ENCODE data around the gene HCRTR2. TPM values are rescaled to one million over a fixed set of nuclear protein-coding genes. Genes with fewer than 3 reads are reported as not detected.

The HCRTR2 gene
- total RNA-seq, 1 experiment from 2014 or later, result not detected

DNA sequence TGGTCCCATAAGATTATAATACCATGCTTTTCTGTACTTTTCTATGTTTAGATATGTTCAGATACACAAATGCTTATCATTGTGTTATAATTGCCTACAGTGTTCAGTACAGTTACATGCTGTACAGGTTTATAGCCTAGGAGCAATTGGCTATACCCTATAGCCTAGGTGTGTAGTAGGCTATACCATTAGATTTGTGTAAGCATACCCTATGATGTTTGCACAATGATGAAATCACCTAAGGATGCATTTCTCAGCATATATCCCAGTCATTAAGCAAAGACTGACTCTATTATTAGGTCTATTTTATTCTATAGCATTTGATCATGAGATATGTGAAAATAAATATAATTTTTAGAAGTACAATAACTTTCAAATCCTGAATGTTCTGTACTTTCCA, 36.6 kb downstream of the HCRTR2 start:
- ChIA-PET CTCF (no interaction called here), POLR2A (ENCODE audit: unreplicated experiment) (no interaction called here)
- no peak overlapping the region for H3K9ac ChIP-seq (ENCODE audit: low read length)
- H3K79me2 ChIP-seq (ENCODE audit: low read length), result no peaks in the 10 kb centered on the region
- no TSS peak for BruUV-seq (replicated peaks)
- H3K9me3 ChIP-seq (ENCODE audit: low read length), result no peaks in the 10 kb centered on the region
- H2AFZ ChIP-seq (ENCODE audit: low read length), result no peak overlapping the region
- no peaks in the 10 kb centered on the region for H3K27me3 ChIP-seq (ENCODE audit: low read length)
- intact Hi-C loops (cut with micrococcal nuclease), result no loop called here
- H3F3A ChIP-seq (ENCODE audit: low read length, unreplicated experiment), result no peaks in the 10 kb centered on the region
- no peaks in the 10 kb centered on the region for H4K20me1 ChIP-seq (ENCODE audit: low read length)
- no peaks in the 10 kb centered on the region for H3K9me2 ChIP-seq (replicated peaks; ENCODE audit: low read length)
- H3K36me3 ChIP-seq (ENCODE audit: low read depth, low read length), result no peaks in the 10 kb centered on the region
- no peak overlapping the region for H3K27ac ChIP-seq (ENCODE audit: low read length)
- DNase-seq (no peak), ATAC-seq (no peak)
- TF ChIP-seq, protein P1, sequence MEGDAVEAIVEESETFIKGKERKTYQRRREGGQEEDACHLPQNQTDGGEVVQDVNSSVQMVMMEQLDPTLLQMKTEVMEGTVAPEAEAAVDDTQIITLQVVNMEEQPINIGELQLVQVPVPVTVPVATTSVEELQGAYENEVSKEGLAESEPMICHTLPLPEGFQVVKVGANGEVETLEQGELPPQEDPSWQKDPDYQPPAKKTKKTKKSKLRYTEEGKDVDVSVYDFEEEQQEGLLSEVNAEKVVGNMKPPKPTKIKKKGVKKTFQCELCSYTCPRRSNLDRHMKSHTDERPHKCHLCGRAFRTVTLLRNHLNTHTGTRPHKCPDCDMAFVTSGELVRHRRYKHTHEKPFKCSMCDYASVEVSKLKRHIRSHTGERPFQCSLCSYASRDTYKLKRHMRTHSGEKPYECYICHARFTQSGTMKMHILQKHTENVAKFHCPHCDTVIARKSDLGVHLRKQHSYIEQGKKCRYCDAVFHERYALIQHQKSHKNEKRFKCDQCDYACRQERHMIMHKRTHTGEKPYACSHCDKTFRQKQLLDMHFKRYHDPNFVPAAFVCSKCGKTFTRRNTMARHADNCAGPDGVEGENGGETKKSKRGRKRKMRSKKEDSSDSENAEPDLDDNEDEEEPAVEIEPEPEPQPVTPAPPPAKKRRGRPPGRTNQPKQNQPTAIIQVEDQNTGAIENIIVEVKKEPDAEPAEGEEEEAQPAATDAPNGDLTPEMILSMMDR (conservative IDR thresholded peaks at IDR 0.05; ENCODE audit: low read depth, low read length), result no peak
- TF ChIP-seq EZH2phosphoT487 (IDR thresholded peaks at IDR 0.05; ENCODE audit: borderline replicate concordance, low read length), result no peak
- no peak for TF ChIP-seq EZH2 (IDR thresholded peaks at IDR 0.05; ENCODE audit: low read length, unreplicated experiment)
- H3K4me3 ChIP-seq (ENCODE audit: low read length), result no peak overlapping the region
- peaks cover 8% of the 10 kb centered on the region; the same call in 1 of the 2 replicates for H3K4me1 ChIP-seq (ENCODE audit: insufficient read depth, low read length)
- H3K4me2 ChIP-seq (ENCODE audit: low read length), result no peak overlapping the region

DNA sequence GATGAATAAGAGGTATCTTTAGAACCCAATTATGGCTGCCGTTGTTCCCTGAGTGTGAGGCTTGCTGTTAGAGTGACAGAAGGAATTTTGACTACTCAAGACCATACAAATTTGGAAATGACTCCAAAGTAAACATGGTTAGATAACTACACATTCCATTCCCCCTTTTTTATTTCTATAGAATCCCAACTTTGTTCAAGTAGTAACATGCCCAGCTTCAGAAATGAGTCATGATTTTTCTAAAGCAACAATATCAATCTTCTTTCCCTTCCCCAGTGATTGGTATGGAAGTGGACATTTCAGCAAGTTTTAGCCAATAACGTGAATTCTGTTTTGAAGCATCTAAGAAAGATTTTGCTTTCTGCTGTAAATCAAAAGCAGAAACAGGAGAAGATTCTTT, 37.8 kb downstream of the HCRTR2 start:
- Histone ChIP-seq H3K79me2 (ENCODE audit: low read length) (no peaks in the 10 kb centered on the region), H3K27ac (ENCODE audit: low read length) (no peak overlapping the region), H3F3A (ENCODE audit: low read length, unreplicated experiment) (no peaks in the 10 kb centered on the region), H3K36me3 (ENCODE audit: low read depth, low read length) (no peaks in the 10 kb centered on the region), H3K9me3 (ENCODE audit: low read length) (no peaks in the 10 kb centered on the region), H3K4me2 (ENCODE audit: low read length) (no peak overlapping the region), H3K4me1 (ENCODE audit: insufficient read depth, low read length) (peaks cover 8% of the 10 kb centered on the region; the same call in 1 of the 2 replicates), H4K20me1 (ENCODE audit: low read length) (no peaks in the 10 kb centered on the region), H3K27me3 (ENCODE audit: low read length) (no peaks in the 10 kb centered on the region), H2AFZ (ENCODE audit: low read length) (no peak overlapping the region), H3K9ac (ENCODE audit: low read length) (no peak overlapping the region), H3K4me3 (ENCODE audit: low read length) (no peak overlapping the region), H3K9me2 (replicated peaks; ENCODE audit: low read length) (no peaks in the 10 kb centered on the region)
- DNase-seq (peak; percentile 15), ATAC-seq (no peak)
- intact Hi-C loops (cut with micrococcal nuclease), result no loop called here
- no TSS peak for BruUV-seq (replicated peaks)
- ChIA-PET CTCF (no interaction called here), POLR2A (ENCODE audit: unreplicated experiment) (no interaction called here)
- TF ChIP-seq EZH2phosphoT487 (IDR thresholded peaks at IDR 0.05; ENCODE audit: borderline replicate concordance, low read length), result no peak
- no peak for TF ChIP-seq EZH2 (IDR thresholded peaks at IDR 0.05; ENCODE audit: low read length, unreplicated experiment)
- TF ChIP-seq, protein P1 (conservative IDR thresholded peaks at IDR 0.05; ENCODE audit: low read depth, low read length), result no peak

DNA sequence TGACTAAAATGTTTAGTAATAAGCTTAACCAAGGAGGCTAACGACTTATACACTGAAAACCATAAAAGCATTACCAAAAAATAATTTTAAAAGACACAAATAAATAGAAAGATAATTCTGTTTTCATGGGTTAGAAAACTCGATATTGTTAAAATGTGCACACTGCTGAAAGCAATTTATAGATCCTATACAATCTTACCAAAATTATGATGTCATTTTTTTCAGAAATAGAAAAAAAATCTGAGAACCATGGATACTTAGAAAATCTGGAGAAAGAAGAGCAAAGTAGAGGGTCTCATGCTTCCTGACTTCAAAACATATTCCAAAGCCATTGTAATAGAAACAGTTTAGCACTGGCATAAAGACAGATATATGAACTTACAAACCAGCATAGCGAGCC, 46.6 kb downstream of the HCRTR2 start:
- H3K36me3 ChIP-seq (ENCODE audit: low read depth, low read length), result no peaks in the 10 kb centered on the region
- H3K4me2 ChIP-seq (ENCODE audit: low read length), result no peak overlapping the region
- no peak for ATAC-seq
- no peak overlapping the region for H3K27ac ChIP-seq (ENCODE audit: low read length)
- POLR2A ChIA-PET (ENCODE audit: unreplicated experiment), result no interaction called here
- H3K79me2 ChIP-seq (ENCODE audit: low read length), result no peaks in the 10 kb centered on the region
- DNase-seq, result no peak
- H3F3A ChIP-seq (ENCODE audit: low read length, unreplicated experiment), result no peaks in the 10 kb centered on the region
- H3K4me1 ChIP-seq (ENCODE audit: insufficient read depth, low read length), result no peaks in the 10 kb centered on the region
- no peak overlapping the region for H2AFZ ChIP-seq (ENCODE audit: low read length)
- intact Hi-C loops (cut with micrococcal nuclease), result no loop called here
- H3K9me3 ChIP-seq (ENCODE audit: low read length), result no peaks in the 10 kb centered on the region
- no peak overlapping the region for H3K4me3 ChIP-seq (ENCODE audit: low read length)
- BruUV-seq (replicated peaks), result no TSS peak
- H4K20me1 ChIP-seq (ENCODE audit: low read length), result no peaks in the 10 kb centered on the region
- CTCF ChIA-PET, result no interaction called here
- no peaks in the 10 kb centered on the region for H3K9me2 ChIP-seq (replicated peaks; ENCODE audit: low read length)
- TF ChIP-seq EZH2phosphoT487 (IDR thresholded peaks at IDR 0.05; ENCODE audit: borderline replicate concordance, low read length), result no peak
- TF ChIP-seq, protein P1 (conservative IDR thresholded peaks at IDR 0.05; ENCODE audit: low read depth, low read length), result no peak
- no peak for TF ChIP-seq EZH2 (IDR thresholded peaks at IDR 0.05; ENCODE audit: low read length, unreplicated experiment)
- no peaks in the 10 kb centered on the region for H3K27me3 ChIP-seq (ENCODE audit: low read length)
- H3K9ac ChIP-seq (ENCODE audit: low read length), result no peak overlapping the region
